Nucleus accumbens (tissue), 56 donors: ENCODE results near the gene TYSND1.
"Not testable (repeated sequence)": the region's sequence is repeated elsewhere in the genome, so short reads cannot be mapped to it uniquely, and the experiment has no call there.

Experiments
- DNase-seq, 56 donors: peaks; one replicate each; lab custom pipeline; 2025; lab: John Stamatoyannopoulos, UW

The TYSND1 gene

GRCh38 chr10:70164163-70164562 is 17.7 kb upstream of the TYSND1 start:
- DNase-seq: no peak

DNA sequence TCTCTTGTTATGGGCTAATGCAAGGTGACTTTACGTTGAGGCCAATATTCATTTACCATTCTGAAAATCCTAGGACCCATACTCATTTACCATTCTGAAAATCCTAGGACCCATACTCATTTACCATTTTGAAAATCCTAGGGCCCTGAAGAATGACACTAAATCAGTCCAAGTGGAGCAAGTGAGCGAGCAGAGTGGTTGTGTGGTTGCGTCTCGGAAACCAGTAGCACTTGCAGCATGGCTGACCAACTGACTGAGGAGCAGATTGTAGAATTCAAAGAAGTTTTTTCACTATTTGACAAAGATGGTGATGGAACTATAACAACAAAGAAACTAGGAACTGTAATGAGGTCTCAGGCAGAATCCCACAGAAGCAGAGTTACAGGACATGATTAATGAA is 16.9 kb upstream of the TYSND1 start:
- no peak for DNase-seq

DNA sequence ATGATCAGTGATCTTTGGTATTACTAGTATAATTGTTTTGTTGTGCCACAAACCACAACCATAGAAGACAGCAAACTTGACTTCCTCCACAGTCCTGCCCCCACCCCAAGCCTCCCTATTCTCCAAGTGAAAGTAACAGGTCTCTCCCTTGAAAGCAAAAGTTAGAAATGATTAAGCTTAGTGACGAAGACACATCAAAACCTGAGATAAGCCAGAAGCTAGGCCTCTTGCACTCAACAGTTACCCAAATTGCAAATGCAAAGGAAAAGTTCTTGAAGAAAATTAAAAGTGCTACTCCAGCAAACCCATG is 16.3 kb upstream of the TYSND1 start:
- no peak for DNase-seq

GRCh38 chr10:70162151-70162891 is 15.8 kb upstream of the TYSND1 start:
- no peak for DNase-seq

DNA sequence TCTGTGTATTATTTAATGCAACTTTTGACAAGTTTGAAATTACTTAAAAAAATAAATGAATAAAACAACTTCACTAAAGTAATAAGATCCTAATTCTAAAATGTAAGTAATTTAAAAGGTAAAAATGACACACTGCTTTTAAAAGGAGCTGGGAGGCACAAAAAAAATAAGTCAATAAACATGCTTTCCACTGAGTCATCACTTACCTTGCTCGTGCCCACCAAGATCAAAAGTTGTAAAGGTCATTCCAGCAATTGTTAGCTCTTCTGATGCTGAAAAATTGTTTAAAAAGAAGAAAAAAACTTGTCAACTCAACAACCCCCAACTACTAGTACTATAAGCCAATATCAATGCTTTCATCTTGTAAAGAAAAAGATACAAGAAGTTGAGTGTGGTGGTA is 14.3 kb upstream of the TYSND1 start:
- no peak for DNase-seq

DNA sequence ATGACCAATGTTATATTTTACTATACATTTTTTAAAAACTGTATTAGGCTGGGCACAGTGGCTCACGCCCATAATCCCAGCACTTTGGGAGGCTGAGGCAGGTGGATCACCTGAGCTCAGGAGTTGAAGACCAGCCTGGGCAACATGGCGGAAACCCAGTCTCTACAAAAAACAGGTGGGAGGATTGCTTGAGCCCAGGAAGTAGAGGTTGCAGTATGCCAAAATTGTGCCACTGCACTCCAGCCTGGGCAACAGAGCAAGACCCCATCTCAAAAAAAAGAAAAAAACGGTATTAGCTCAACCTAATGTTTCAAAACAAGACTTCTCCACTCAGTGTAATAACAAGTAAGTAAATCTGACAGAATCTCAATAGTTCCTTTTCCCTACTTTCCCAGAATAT is 12.9 kb upstream of the TYSND1 start:
- not testable (repeated sequence) for DNase-seq

DNA sequence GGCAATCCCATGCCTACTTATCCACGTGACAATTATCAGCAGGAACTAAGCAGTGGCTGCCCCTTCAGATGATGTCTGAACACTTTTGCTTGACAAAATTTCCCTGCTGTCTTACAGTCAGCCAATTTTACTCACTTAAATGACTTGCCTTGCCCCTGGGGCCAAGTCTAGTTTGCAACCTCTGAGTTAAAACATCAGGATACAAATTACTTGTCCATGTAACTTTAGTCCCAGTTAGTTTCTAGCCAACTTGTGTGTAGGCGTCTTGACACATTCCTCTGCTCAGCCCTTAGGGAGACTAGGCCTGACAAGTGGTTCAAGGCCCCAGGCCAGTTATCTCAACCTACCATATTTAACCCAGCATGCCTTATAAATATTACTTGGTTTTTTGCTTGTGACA is 11.6 kb upstream of the TYSND1 start:
- no peak for DNase-seq

DNA sequence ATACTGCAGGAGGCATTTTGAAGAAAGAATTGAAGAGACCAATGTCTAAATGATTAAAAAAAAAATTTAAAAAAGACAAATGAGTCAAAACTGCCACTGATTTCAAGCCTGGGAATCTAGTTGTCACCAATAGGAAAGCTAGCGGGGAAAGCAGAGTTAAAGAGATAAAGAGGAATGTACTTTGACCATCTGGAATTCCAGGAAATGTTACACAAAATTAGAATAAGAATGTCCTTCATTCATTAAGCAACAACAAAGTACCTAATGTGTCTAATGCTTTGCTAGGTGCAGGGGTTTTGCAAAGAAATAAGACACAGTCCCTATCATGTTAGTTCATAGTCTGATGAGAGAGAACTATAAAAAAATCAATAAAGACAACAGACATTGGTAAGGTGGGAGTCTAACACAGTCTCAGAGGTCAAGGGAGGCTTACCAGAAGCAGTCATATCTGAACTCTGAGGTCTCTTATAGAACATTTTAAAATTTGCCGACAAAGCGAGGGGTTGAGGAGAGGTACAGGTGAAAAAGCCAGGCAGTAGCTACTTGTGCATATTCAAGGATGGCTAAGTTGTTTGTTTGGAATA is 8.8 kb upstream of the TYSND1 start:
- no peak for DNase-seq

DNA sequence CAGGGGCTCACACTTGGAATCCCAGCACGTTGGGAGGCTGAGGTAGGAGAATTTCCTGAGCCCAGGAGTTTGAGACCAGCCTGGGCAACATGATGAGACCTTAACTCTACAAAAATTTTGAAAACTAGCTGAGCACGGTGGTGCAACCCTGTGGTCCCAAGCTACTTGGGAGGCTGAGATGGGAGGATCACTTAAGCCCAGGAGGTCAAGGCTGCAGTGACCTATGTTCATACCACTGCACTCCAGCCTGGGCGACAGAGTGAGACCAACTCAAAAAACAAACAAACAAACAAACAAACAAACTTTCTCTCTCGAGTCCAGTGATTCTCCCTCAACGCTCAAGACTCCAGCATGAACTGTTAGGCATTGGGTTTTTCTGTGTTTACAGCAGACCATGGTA is 2.0 kb upstream of the TYSND1 start:
- no peak for DNase-seq

- DNase-seq: no peak
Observed at GRCh38 chr10:70147259-70147625, 742 bp upstream of the TYSND1 start.

DNA sequence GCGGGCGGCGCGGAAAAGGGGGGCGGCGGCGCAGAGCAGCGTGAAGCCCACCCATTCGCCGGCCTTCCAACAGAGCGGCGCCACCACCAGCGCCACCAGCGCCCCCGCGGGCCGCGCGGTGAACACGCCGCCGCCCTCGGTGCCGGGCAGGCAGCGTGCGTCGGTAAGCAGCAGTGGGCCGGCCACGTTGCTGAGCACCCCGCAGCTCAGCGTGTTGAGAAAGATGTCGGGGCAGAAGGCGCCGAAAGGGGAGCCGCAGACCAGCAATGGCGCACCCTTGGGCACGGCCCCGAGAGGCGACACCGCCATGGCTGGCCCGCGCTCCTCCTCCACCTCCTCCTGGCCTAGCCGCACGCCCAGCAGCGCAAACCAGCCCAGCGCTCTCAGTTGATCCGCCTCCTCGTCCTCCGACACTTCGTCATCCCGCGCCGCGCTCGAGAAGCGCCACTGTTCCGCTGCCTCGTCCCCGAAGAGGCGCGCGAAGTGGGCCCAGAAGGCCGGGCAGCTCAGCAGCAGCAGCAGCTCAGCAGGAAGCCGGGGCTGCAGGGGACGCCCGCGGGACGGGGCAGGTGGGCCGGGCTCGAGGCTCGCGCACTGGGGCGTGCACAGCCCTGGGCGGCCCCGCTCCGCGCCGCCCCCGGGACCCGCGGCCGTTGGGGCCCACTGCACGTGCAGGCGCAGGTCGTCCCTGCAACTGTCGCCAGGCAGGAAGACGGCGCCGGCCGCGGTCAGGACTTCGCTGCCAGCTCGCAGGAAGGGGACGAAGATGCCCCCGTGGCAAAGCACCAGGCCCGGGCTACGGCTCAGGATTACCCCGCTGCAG is 623 bp downstream of the TYSND1 start:
- DNase-seq: peak in 46 of 56 donors; percentile 11 to 81 (median 58)

DNA sequence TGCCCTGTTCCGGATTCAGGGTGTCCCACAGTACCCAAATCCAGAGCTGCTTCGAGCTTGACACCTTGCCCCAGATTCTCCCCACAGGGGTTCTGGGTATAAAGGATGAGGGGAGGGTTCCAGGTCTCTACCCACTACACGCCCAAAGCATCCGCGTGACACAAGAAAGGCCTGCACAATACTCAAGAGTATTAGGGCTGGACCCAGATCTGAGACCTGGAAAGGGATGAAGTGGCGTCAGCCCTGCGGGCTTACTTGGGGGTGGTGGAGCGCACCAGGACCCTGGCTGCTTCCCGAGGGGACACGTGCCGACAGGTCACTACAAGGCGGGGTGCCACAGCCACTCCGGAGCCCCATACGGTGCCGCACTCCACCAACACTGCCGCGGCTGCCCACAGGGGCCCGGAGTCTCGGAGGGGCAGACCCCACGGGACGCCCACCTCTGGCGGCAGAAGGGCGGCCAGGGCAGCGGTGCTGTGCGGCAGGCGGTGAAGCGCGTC is 1.3 kb downstream of the TYSND1 start:
- peak in 2 of 56 donors; percentile 23 to 30 for DNase-seq

- DNase-seq: no peak
Observed at GRCh38 chr10:70144372-70145110, 2.0 kb downstream of the TYSND1 start.

DNA sequence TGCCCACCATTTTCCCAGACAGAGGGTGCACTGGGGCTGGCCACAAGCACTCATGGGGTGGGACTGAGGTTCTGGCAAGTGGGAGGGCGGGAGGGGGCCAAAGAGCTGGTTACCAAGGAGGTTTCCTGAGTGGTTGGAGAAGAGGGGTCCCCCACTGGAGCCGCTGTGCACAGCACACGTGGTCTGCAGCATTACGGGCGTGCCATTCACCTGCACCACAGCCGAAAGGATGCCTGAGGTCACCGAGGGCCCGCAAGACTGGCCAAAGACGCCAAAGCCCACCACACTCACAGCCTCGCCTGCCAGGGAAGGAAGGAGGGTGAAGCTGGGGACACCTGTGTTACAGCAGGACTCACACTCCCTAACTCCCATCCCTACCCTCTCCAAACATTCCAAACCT is 3.9 kb downstream of the TYSND1 start:
- no peak for DNase-seq

DNA sequence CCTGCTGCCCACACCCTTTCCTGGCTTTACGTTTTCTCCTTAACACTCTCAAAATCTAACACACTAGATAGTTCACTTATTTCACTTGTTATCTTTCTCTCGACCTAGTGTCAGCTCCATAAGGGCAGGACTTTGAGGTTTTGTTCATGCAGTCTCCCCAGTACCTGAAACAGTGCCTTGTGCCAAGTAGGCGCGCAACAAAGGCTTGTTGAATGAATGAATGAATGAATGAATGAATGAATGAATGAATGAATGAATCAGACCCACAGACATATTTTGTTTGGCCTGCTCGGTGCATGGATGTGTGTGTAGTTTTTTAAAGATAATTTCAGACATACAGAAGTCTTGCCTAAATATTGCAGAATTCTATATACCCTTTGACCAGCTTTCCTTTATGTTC is 6.2 kb downstream of the TYSND1 start:
- DNase-seq: no peak

DNA sequence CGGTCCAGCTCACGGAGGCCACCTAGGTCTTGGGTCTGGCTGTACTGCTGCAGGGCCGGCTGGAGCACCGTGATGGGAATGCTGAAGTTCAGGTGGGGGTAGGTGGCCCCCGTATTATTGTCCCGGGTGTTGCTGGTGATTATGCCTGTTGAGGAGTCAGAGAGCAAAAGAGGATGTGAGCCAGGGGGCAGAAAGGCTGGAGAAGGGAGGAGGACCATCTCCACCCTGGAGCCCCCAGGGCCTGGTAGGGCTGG is 6.6 kb downstream of the TYSND1 start:
- no peak for DNase-seq

GRCh38 chr10:70139151-70139996 is 7.1 kb downstream of the TYSND1 start:
- DNase-seq: no peak

GRCh38 chr10:70137927-70138883 is 8.3 kb downstream of the TYSND1 start:
- no peak for DNase-seq

DNA sequence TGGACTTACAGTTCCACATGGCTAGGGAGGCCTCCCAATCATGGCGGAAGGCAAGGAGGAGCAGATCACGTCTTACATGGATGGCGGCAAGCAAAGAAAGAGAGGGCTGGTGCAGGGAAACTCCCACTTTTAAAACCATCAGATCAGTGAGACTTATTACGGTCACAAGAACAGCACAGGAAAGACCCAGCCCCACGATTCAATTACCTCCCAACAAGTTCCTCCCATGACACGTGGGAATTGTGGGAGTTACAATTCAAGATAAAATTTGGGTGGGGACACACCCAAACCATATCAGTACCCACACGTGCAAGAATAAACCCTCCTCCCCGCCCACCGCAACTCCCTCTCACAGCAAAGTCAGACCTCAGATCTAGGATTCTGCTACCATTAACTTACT is 9.4 kb downstream of the TYSND1 start:
- no peak for DNase-seq
